GM19193 (cell line): Measurements from ENCODE around the gene TTC7B.

ENCODE experiments used
- POLR2A ChIP-seq: IDR thresholded peaks from 4 replicates; pipeline ENCODE4 v1.6.1; 2011; ENCODE audit not compliant: insufficient read depth, insufficient read length; ENCODE audit errors: extremely low read depth

TTC7B gene

DNA sequence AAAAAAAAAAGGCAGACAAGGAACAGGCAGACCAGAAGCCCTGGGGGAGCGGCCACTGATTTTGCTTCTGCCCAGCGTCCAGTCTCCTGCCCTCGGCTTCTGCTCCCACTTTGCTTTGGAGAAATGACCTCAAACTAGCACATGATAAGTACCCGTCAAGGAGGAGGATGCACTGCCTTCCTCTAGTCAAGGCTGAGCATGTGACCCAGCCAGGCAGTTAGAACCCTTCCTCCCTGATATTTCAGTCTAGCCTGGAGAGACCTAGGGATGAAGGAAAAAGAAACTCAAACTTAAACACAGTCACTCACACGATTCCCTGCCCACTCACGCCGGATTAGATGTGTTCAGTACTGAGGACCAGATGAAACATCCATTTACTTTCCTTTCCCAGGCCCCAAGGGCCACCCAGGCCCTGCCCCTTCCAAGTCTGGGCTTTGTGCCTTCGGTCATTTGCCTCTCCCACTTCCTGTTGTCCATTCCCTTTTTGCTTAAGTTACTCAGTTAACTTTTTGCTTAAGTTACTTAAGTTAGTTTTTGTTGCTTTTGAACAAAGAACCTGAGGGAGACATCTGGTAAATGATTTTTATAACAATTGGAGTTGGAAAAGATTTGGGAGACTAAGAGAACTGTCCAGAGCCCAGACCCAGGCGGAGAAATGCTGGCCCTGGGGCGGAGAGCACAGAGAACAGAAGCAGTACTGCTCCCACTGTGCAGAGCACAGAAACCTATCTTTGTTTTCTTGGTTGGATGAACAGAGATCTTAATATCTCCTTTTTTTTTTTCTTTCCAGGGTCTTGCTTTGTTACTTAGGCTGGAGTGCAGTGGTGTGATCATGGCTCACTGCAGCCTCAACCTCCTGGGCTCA is 23.0 kb upstream of the TTC7B start:
- no peak for TF ChIP-seq POLR2A

DNA sequence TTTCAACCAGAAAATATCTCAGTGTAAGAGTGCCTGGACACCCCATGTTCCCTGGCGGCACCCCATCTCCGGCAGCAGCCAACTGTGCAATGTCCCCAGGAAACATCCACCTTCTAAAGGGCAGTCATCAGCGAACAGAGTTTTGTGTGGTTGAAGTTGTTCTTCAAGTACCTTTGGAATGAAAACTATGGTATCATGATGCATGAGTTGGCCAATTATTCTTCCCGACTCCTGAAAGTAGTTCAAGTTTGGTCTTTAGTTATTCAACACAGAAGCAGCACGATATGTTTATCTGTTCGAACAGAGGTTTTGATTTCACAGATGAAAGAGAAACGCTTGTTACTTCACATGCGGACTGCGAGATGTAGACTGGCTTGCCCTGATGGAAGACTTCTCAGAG is 21.1 kb upstream of the TTC7B start:
- TF ChIP-seq POLR2A, result no peak

DNA sequence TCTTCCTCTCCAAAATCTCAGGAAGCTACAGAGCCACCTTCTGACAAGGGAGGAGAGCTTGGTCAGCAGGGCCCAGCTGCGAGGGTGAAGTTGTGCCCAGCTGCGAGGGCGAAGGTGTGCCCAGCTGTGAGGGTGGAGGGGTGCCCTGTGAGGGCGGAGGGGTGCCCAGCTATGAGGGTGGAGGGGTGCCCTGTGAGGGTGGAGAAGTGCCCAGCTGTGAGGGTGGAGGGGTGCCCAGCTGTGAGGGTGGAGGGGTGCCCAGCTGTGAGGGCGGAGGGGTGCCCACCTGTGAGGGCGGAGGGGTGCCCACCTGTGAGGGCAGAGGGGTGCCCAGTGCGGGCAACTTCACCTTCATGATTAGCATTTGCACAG is 20.4 kb upstream of the TTC7B start:
- no peak for TF ChIP-seq POLR2A

DNA sequence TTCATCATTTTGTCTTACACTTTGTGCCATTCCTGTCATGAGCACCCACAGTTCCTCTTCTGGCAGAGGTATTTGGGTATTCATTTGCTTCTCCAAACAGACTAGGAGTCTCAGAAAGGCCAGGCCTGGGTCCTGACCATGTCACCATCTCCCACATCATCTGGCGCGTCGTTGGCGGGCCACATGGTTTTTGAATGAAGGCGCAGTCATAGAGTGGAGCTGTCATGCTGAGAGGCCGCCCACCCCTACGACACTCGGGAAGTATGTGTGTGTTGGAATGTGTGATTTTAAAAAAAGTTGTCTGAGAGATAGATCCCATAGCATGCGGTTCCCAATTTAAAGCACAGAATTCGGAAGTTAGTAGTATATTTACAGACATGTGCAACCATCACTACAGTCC is 15.6 kb upstream of the TTC7B start:
- no peak for TF ChIP-seq POLR2A

DNA sequence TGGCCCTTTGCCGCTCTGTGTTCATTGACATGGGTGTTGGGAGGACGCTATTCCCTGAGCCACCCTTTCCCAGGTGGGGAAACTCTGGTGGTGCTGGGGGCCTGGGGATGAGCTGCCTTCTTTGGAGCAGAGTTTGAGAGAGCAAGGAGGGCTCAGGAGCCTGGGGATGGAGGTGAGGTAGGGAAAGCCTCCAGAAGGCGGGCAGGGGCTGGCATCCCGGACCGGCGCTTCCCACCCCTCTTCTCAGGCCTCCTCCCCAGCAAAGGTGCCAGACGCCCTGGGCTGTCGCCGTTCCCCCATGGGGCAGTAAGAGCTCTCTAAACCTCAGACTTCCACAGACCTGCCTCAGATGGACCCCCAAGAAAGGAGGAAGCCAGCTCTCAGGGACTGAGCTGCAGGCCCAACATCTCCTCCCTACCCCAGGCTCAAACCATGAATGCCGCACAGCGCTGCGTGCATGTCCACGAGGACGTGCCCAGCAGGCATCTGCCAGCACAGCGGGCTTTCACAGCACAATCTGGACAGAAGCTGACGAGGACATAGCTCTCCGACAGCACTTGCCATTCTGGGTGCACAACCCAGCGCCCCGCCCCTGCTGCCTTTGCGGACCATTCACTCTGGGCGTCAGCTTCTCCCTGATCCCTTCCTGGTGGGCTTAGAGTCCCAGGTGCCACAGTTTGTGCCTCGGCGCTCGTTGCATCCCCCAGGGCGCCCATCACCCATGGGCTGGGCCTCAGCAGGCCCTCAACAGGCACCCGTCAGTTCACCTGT is 14.9 kb upstream of the TTC7B start:
- TF ChIP-seq POLR2A, result no peak

DNA sequence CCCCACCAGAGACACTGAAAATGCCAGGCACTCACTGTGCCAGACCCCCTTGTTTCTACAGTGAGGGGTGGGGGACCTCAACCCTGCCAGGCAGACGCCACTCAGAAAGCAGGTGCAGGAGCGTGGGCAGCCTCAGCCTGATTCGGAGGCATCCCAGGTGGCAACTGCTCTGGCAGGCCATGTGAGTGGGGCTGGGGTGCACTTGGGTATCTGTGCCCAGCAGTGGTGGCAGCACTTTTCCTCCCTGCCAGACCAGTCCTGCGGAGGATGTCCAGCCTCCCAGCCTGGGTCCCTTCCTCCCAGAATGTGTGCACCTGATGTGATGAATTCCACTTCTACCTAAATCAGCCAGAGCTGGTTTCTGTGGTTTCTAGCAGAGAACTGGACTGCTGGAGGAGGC is 13.4 kb upstream of the TTC7B start:
- TF ChIP-seq POLR2A, result no peak

DNA sequence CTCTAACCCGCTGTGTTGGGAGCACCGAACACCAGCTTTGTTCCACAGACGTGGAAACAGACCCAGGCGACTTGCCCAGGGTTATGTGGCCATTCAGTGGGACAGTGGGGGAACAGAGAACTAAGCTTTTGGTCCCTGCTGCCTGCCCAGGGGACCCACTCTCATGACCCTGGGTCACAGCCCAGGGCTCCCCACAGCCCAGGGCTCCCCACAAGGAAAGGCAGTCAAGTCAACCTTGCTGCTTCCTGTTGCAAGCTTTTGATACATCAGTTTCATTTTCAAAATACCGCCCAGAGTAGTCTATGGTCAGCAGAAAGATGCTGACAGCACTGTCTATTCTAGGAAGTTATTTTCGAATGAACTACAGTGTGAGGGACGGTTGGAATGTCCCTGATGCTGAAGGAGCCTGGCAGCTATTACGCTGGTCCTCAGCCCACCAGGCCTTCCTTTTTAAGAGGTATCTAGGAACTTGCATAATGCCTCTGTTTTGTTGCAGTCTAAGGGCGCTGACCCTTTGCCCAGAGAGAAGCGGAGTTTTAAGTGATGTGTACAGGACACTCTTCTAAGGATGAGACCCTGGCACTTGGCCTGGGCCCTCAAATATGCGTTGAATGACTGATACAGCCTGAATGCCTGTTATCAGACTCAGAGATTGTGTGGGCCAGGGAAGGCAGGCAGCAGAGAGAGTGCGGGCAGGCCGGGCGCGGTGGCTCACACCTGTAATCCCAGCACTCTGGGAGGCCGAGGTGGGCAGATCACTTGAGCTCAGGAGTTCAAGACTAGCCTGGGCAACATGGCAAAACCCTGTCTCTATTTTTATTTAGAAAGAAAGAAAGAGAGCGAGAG is 12.6 kb upstream of the TTC7B start:
- no peak for TF ChIP-seq POLR2A

DNA sequence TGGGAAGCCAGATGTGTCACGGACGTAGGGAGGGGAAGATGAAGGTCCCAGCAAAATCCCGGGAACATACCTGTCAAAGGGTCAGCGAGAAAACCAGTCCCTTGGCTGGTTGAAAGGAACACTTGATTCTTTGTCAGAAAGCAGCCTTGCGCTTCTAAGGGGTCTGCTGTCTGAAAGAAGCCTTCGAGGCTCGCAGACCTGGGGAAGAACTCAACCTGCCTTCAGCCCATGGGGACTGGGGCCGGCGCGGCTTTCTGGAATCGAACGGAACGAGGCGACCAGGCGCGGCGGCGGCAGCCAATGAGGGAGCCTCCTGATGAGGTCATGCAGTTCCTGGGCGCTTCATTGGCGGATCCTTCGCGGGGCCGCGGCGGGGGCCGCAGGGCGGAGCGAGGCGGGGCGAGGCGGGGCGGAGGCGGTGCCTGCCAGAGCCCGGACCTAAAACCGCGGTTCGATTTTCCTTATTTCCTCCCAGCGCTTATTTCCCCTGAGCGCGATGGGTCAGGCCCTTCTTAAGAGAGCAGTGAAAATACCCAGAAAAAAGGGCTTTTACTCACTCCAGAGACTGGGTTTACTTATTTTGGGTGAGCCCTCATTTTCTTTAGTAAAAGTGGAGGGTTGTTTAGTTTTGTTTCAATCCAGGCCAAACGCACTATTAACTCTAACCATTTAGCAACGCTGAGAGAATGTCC is 11.8 kb upstream of the TTC7B start:
- TF ChIP-seq POLR2A, result no peak

DNA sequence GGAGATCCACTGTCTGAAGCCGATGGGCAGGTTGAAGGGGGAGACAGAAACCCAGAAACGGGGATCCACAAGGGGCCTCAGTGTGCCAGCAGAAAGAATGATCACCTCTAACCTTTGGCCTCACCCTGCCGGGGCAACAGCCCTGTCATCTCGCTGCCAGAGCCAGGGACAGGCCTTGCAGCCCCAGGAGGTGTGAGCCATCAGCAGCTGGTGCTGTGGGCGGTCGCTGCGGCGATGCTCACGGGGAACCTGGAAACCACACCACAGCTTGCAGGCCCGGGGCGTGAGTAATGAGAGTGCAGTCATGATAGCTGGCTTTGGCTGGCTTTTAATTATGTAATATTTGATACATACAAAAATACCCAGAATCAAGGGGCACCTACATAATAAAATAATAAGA is 4.7 kb upstream of the TTC7B start:
- TF ChIP-seq POLR2A, result no peak

DNA sequence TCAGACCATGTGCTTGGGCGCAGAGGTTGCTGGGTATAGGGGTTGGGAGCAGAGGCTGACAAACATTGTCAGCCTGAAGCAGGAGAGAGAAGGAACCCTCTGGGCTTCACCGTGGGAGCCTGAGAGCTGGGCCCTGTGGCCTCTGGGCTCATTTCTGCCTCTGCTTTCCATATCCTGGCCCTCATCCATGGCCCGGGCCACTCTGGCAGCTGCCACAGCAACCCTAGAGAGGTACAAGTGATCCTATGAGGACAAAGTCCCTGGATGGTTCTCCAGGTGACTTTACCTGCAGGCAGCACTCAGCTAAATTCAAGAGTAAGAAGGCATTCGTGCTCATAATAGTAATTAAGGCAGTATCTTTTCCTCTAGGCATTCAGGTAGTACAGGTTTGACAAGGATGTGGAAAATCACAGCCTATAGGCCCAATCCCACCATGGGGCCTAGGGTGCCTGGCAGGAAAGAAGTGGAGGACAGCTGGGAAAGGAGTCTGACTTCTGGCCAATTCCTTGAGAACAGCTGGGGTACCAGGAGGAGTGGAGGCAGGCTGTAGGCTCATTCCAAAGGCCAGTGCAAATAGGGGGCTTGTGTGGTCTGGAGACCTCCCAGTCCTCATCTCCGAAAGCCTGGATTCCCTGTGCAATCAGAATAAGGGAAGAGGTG is 3.6 kb upstream of the TTC7B start:
- no peak for TF ChIP-seq POLR2A

DNA sequence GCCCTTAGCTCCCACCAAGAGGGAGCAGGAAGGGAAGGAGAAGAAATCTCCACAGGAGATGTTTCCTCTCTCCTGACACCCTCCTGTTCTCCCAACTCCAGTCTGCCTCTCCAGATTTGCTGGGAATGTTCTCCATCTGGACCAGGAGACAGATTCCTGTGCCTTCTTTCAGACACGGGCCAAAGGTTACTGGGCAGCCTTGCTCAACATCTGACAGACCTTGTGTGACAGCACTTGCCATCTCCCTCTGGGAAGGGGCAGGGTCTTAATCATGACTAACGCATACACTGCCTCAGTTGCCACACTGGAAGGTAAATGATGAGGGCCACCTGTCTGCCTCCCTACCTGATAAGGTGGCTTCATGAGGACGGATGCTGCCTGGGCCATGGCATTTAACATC is 2.5 kb upstream of the TTC7B start:
- no peak for TF ChIP-seq POLR2A

DNA sequence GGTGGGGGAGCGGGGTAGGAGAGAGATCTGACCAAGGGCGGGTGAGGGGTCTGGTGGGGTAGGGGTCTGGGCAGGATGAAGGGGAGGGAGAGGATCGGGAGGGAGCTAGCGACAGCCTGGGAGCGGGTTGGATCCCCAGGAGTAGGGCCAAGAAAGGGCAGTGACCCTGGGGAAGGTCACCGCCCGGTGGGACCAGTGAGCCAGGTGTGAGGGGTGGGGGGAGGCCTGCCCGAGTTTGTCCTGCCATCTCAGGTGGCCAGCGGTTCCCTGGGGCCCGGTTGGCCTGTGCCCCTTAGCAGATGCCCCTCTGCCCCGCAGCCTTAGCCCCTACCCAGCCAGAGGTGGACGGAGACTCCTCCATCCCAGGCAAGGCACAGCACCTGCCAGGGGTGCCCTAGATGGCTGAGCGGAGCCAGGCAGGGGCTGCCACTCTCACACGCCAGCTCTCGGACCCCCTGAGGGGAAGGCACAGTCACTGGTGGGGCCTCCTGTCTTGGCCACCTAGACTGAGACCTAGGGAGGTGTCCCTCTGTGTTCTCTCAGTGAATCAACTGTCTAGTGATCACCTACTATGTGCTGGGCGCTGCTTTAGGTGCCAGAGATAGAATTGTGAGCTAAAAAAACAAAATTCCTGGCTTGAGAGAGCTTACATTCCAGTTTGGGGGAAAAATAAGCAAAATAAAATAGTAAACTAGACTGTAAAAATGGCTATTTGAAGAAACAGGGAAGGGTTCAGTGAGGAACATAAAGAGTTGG is 629 bp upstream of the TTC7B start:
- TF ChIP-seq POLR2A, result no peak

- TF ChIP-seq POLR2A, result no peak
Measured at GRCh38 chr14:90815572-90815821, 733 bp downstream of the TTC7B start.
